HG02759 (cell line): ENCODE data around the gene MCUB.

ENCODE experiments used
- ATAC-seq: cut with Tn5 transposase; IDR thresholded peaks from one replicate; pipeline ENCODE4 v1.9.1; 2021; ENCODE audit warnings: mild to moderate bottlenecking, moderate library complexity; ENCODE audit not compliant: unreplicated experiment

Gene MCUB

GRCh38 chr4:109728385-109728784 is 168.3 kb downstream of the MCUB start:
- no peak for ATAC-seq

DNA sequence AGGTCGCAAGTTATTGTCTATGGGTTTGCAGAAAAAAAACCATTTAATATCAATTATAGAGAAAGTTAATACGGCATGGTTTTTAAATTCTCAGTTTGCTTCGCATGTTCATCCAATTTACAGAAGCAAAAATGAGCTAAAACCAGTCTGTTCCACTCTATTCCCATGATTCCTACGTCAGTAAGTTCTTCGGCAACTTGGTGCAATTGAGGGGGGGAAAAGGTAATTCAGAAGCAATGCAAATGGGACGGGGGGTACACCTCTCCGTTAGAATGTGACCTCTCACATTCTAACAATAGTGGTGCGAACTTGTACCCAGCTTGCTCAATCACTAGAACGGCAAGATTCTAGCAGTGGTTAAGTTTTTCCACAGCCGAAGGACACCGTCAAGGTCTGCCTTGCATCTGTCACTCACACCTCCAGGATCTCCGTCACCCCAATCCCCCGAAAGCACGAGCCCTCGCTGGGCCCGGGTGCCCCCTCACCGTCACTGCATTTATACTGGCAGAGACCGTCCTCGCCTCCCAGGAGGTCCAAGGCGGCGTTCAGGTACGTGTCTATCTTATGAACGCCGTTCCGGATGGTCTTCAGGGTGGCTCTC is 169.2 kb downstream of the MCUB start:
- no peak for ATAC-seq

- ATAC-seq: peak; percentile 86
Measured at GRCh38 chr4:109729718-109730618, 169.9 kb downstream of the MCUB start, which contains the start of gene PLA2G12A. Gene PLA2G12A, minus strand, starts transcription at chr4:109730070. Its CDS starts 261 bp downstream, at chr4:109729809.

DNA sequence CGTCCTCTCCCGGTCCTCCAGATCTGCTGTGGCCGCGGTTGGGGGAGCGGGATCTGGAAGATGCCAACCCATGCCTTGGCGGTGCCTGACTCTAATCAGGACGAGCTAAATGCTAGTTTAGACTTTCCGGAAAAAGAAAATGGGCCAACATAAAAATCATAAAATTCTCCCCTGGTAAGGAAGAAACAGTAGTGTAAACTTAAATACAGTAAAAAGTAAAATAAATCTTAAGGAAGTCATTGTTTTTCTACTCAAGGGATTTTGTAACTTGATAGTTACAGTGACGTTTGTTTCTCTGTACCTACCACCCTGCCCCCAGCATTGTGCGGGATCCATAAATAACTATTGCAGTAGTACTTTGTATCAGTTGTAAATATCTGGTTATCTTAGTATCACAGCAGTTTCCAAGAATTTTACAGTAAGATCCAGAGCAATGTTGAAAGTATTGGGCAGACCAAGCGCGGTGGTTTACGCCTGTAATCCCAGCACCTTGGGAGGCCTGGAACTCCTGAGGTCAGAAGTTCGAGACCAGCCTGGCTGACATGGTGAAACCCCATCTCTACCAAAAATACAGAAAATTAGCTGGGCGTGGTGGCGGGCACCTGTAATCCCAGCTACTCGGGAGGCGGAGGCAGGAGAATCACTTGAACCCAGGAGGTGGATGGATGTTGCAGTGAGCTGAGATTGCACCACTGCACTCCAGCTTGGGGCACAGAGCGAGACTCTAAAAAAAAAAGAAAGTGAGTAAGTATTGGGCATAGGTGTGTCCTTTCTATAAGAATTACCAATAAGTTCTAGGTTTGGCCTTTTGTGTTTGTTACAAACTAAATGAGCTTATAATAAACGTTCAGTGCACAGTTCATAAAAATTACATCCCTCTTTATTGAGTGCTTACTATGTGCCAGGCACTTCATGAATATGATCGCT is 170.8 kb downstream of the MCUB start:
- no peak for ATAC-seq

DNA sequence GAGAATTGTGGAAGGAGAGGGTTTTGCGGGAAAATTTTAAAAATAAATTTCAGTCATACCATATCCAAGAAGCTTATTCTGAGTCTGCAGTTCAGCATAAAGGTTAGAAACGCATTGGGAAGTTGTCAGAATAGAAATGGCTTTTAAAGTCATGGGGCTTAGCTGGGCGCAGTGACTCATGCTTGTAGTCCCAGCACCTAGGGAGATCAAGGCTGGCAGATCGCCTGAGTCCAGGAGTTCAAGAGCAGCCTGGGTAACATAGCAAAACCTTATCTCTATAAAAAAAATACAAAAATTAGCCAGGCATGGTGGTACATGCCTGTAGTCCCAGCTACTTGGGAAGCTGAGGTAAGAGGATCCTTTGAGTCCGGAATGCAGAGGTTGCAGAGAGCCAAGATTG is 173.7 kb downstream of the MCUB start:
- ATAC-seq: no peak

- ATAC-seq: no peak
Measured at GRCh38 chr4:109735566-109736365, 175.7 kb downstream of the MCUB start.
